HG02610 (cell line): Measurements from ENCODE around the gene ADRA1B.
"Not testable (repeated sequence)": the region's sequence is repeated elsewhere in the genome, so short reads cannot be mapped to it uniquely, and the experiment has no call there.

Experiments used
- ATAC-seq: cut with Tn5 transposase; IDR thresholded peaks from one replicate; pipeline ENCODE4 v1.9.1; 2021; ENCODE audit warnings: mild to moderate bottlenecking, moderate library complexity; ENCODE audit not compliant: unreplicated experiment

Gene ADRA1B

GRCh38 chr5:160009591-160009989 lies 93.3 kb downstream of the ADRA1B start:
- peak; percentile 8 for ATAC-seq

GRCh38 chr5:160011471-160011870 lies 95.2 kb downstream of the ADRA1B start:
- ATAC-seq, result no peak

GRCh38 chr5:160014197-160014596 lies 97.9 kb downstream of the ADRA1B start:
- ATAC-seq, result not testable (repeated sequence)

- ATAC-seq, result no peak
Measured at GRCh38 chr5:160018945-160019625, 102.8 kb downstream of the ADRA1B start.

- ATAC-seq, result no peak
Measured at GRCh38 chr5:160020266-160020770, 104.0 kb downstream of the ADRA1B start.

GRCh38 chr5:160020964-160021363 lies 104.7 kb downstream of the ADRA1B start:
- no peak for ATAC-seq

GRCh38 chr5:160021831-160022446 lies 105.7 kb downstream of the ADRA1B start:
- peak; percentile 92 for ATAC-seq
